GM12891 (cell line): ENCODE measurements around the gene NDUFA12.

Experiments used
- PAX5 ChIP-seq: IDR thresholded peaks from 2 replicates; pipeline ENCODE4 v1.6.1; 2011; ENCODE audit warnings: low read length, moderate library complexity, mild to moderate bottlenecking; ENCODE audit not compliant: insufficient read depth, severe bottlenecking
- POLR2A ChIP-seq: IDR thresholded peaks from 2 replicates; pipeline ENCODE4 v1.6.1; 2011; ENCODE audit warnings: low read depth, low read length, control low read depth
- SPI1 ChIP-seq: IDR thresholded peaks from 2 replicates; pipeline ENCODE4 v1.6.1; 2011; ENCODE audit warnings: low read depth, low read length, control low read depth
- TAF1 ChIP-seq: IDR thresholded peaks from 2 replicates; pipeline ENCODE4 v1.6.1; 2011; ENCODE audit warnings: low read depth, low read length, control low read depth

- no peak for TF ChIP-seq POLR2A
- TF ChIP-seq PAX5, result no peak
- no peak for TF ChIP-seq SPI1
- no peak for TF ChIP-seq TAF1
Measured at GRCh38 chr12:94948232-94948810, 55.2 kb downstream of the NDUFA12 start.
